ENCODE data around the gene RNF157. TPM values are rescaled to one million over a fixed set of nuclear protein-coding genes. Genes with fewer than 3 reads are reported as not detected.

The RNF157 gene
- total RNA-seq, 1 experiment from 2014 or later, result 0.86 TPM

- Histone ChIP-seq H4K20me1 (ENCODE audit: insufficient read depth) (no peaks in the 10 kb centered on the region), H2AFZ (ENCODE audit: low read depth, low read length, poor library complexity, severe bottlenecking) (no peak overlapping the region), H3K27ac (ENCODE audit: low read depth, low read length) (peak overlapping the region; percentile 5; the same call in 1 of the 2 replicates), H3K27me3 (ENCODE audit: insufficient read depth, low read length) (no peaks in the 10 kb centered on the region), H3K36me3 (ENCODE audit: control insufficient read depth in 1 of 2, insufficient read depth in 2 of 2, low read length in 2 of 2) (no peaks in the 10 kb centered on the region), H3K9me3 (ENCODE audit: control insufficient read depth in 1 of 2, insufficient read depth in 1 of 2, low read depth in 1 of 2, low read length in 2 of 2) (no peaks in the 10 kb centered on the region), H3K79me2 (ENCODE audit: insufficient read depth, low read length) (no peaks in the 10 kb centered on the region), H3K9me2 (ENCODE audit: insufficient read depth) (no peaks in the 10 kb centered on the region), H3K9ac (ENCODE audit: low read length) (no peak overlapping the region), H3K4me2 (ENCODE audit: low read length) (no peak overlapping the region), H3K4me1 (ENCODE audit: control insufficient read depth in 1 of 2, insufficient read depth in 2 of 2, low read length in 2 of 2) (peaks cover 0 to 15% of the 10 kb centered on the region in 2 experiments; a peak in 2 of 4 replicates), H3K4me3 (replicated peaks in 1 of 2; ENCODE audit: low read depth in 1 of 2, low read length in 2 of 2) (no peak overlapping the region)
- BruUV-seq (replicated peaks), result no TSS peak
- no peak for TF ChIP-seq POLR2AphosphoS5 (IDR thresholded peaks at IDR 0.05; ENCODE audit: low read depth, low read length)
- no peak for TF ChIP-seq CEBPB (IDR thresholded peaks at IDR 0.05; ENCODE audit: low read depth)
- TF ChIP-seq ELF1 (IDR thresholded peaks at IDR 0.05; ENCODE audit: borderline replicate concordance, low read depth), result no peak
- intact Hi-C loops (cut with micrococcal nuclease), result loop anchor here (5.0 kb wide), 1 partner anchor 249 kb away; the partner anchor contains the start of gene EVPL
- ChIA-PET POLR2A (no interaction called here), CTCF (no interaction called here), RAD21 (ENCODE audit: low non-redundant PET in 1 of 2, low total read pairs in 2 of 2, uncharacterized antibody in 2 of 2, unreplicated experiment in 2 of 2) (no interaction called here)
- DNase-seq (ENCODE audit: low read depth, low spot score), result no peak
- ATAC-seq, result no peak
Measured at GRCh38 chr17:76276461-76277299, 36.4 kb upstream of the RNF157 start.

DNA sequence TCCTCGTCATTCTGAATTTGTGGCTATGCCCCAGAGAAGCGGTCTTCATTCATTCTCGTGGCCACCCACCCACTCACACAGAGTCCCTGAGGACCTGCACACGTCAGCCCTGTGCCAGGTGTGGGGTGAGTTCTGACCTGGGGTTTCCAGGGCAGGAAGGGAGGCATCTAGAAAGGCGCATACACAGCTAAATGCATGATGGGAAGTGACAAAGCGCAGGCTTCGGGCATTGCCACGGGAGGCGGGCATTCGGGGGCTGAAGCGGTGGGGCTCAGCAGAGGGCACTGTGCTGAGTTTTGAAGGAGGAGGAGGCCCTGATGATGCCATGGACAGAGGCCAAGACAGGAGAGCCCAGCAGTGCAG is 35.8 kb upstream of the RNF157 start:
- Histone ChIP-seq H2AFZ (ENCODE audit: low read depth, low read length, poor library complexity, severe bottlenecking) (no peak overlapping the region), H3K9me3 (ENCODE audit: control insufficient read depth in 1 of 2, insufficient read depth in 1 of 2, low read depth in 1 of 2, low read length in 2 of 2) (no peaks in the 10 kb centered on the region), H3K4me3 (replicated peaks in 1 of 2; ENCODE audit: low read depth in 1 of 2, low read length in 2 of 2) (no peak overlapping the region), H3K36me3 (ENCODE audit: control insufficient read depth in 1 of 2, insufficient read depth in 2 of 2, low read length in 2 of 2) (peaks cover 0 to 3% of the 10 kb centered on the region in 2 experiments; a peak in 1 of 4 replicates), H3K27ac (ENCODE audit: low read depth, low read length) (no peak overlapping the region), H4K20me1 (ENCODE audit: insufficient read depth) (no peaks in the 10 kb centered on the region), H3K4me2 (ENCODE audit: low read length) (no peak overlapping the region), H3K9ac (ENCODE audit: low read length) (no peak overlapping the region), H3K4me1 (ENCODE audit: control insufficient read depth in 1 of 2, insufficient read depth in 2 of 2, low read length in 2 of 2) (peaks cover 0 to 15% of the 10 kb centered on the region in 2 experiments; a peak in 2 of 4 replicates), H3K9me2 (ENCODE audit: insufficient read depth) (no peaks in the 10 kb centered on the region), H3K79me2 (ENCODE audit: insufficient read depth, low read length) (no peaks in the 10 kb centered on the region), H3K27me3 (ENCODE audit: insufficient read depth, low read length) (no peaks in the 10 kb centered on the region)
- intact Hi-C loops (cut with micrococcal nuclease), result loop anchor here (5.0 kb wide), 1 partner anchor 249 kb away; the partner anchor contains the start of gene EVPL
- ChIA-PET POLR2A (no interaction called here), RAD21 (ENCODE audit: low non-redundant PET in 1 of 2, low total read pairs in 2 of 2, uncharacterized antibody in 2 of 2, unreplicated experiment in 2 of 2) (no interaction called here), CTCF (interaction anchor here (1.0 kb wide), 1 partner anchor 77 kb away, joined by 3 read pairs; no protein-coding TSS in a partner anchor)
- DNase-seq (ENCODE audit: low read depth, low spot score), result no peak
- TF ChIP-seq TCF7L2 (IDR thresholded peaks at IDR 0.05; ENCODE audit: borderline replicate concordance, extremely low read depth, insufficient read depth, insufficient read length) (no peak), POLR2A (IDR thresholded peaks at IDR 0.05; ENCODE audit: borderline replicate concordance, extremely low read depth, insufficient read depth, insufficient read length) (no peak), EZH2phosphoT487 (IDR thresholded peaks at IDR 0.05; ENCODE audit: borderline replicate concordance) (no peak), SP1 (IDR thresholded peaks at IDR 0.05; ENCODE audit: low read depth) (no peak), ZNF274 (IDR thresholded peaks at IDR 0.05; ENCODE audit: low read depth, low read length) (no peak)
- TF ChIP-seq, protein P1, sequence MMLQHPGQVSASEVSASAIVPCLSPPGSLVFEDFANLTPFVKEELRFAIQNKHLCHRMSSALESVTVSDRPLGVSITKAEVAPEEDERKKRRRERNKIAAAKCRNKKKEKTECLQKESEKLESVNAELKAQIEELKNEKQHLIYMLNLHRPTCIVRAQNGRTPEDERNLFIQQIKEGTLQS (IDR thresholded peaks at IDR 0.05), result no peak
- no peak for ATAC-seq
- no TSS peak for BruUV-seq (replicated peaks)

Data from HCT116 (cell line).